ENCODE results near the gene KAZN. TPM values are rescaled to one million over a fixed set of nuclear protein-coding genes. Genes with fewer than 3 reads are reported as not detected.

The KAZN gene
- total RNA-seq, 1 donor from 2014 or later: 9.4 TPM

- DNase-seq (ENCODE audit: low spot score): no peak
Observed at GRCh38 chr1:14676400-14676799, 77.9 kb downstream of the KAZN start.

GRCh38 chr1:14677292-14677971 lies 78.9 kb downstream of the KAZN start:
- DNase-seq (ENCODE audit: low spot score): no peak

- no peak for DNase-seq (ENCODE audit: low spot score)
Observed at GRCh38 chr1:14678011-14678638, 79.6 kb downstream of the KAZN start.

GRCh38 chr1:14679027-14679688 lies 80.7 kb downstream of the KAZN start:
- DNase-seq (ENCODE audit: low spot score): no peak

GRCh38 chr1:14681182-14681581 lies 82.7 kb downstream of the KAZN start:
- no peak for DNase-seq (ENCODE audit: low spot score)

- DNase-seq (ENCODE audit: low spot score): no peak
Observed at GRCh38 chr1:14682941-14683621, 84.6 kb downstream of the KAZN start.

GRCh38 chr1:14685078-14685477 lies 86.6 kb downstream of the KAZN start:
- DNase-seq (ENCODE audit: low spot score): no peak

GRCh38 chr1:14686701-14687100 lies 88.2 kb downstream of the KAZN start:
- no peak for DNase-seq (ENCODE audit: low spot score)

GRCh38 chr1:14687147-14687546 lies 88.7 kb downstream of the KAZN start:
- DNase-seq (ENCODE audit: low spot score): no peak

- DNase-seq (ENCODE audit: low spot score): no peak
Observed at GRCh38 chr1:14689996-14690615, 91.6 kb downstream of the KAZN start.

GRCh38 chr1:14693949-14694348 lies 95.5 kb downstream of the KAZN start:
- no peak for DNase-seq (ENCODE audit: low spot score)

- DNase-seq (ENCODE audit: low spot score): no peak
Observed at GRCh38 chr1:14694589-14694988, 96.1 kb downstream of the KAZN start.

GRCh38 chr1:14696761-14697160 lies 98.3 kb downstream of the KAZN start:
- no peak for DNase-seq (ENCODE audit: low spot score)

- DNase-seq (ENCODE audit: low spot score): no peak
Observed at GRCh38 chr1:14697353-14697752, 98.9 kb downstream of the KAZN start.

GRCh38 chr1:14698314-14698713 lies 99.8 kb downstream of the KAZN start:
- DNase-seq (ENCODE audit: low spot score): no peak

- no peak for DNase-seq (ENCODE audit: low spot score)
Observed at GRCh38 chr1:14699620-14700019, 101.1 kb downstream of the KAZN start.

- DNase-seq (ENCODE audit: low spot score): no peak
Observed at GRCh38 chr1:14704846-14705245, 106.4 kb downstream of the KAZN start.

GRCh38 chr1:14705824-14706223 lies 107.3 kb downstream of the KAZN start:
- no peak for DNase-seq (ENCODE audit: low spot score)

GRCh38 chr1:14706631-14707030 lies 108.1 kb downstream of the KAZN start:
- DNase-seq (ENCODE audit: low spot score): no peak

GRCh38 chr1:14707531-14708445 lies 109.3 kb downstream of the KAZN start:
- DNase-seq (ENCODE audit: low spot score): no peak

GRCh38 chr1:14710331-14710730 lies 111.8 kb downstream of the KAZN start:
- DNase-seq (ENCODE audit: low spot score): no peak
